OCI-LY7 (cell line): ENCODE measurements around the gene KCNMA1. TPM values are rescaled to one million over a fixed set of nuclear protein-coding genes. Genes with fewer than 3 reads are reported as not detected.

Source experiments
- BruUV-seq: library from RNA; stranded (reverse); fragments of 400-500 nt; replicated peaks from 2 replicates; lab custom pipeline; 2021; lab: Mats Ljungman, UMichigan
- CTCF ChIA-PET: fragments of 300-600 bp; sonication (Branson Sonifier 250); formaldehyde crosslinking; loops from one replicate; lab custom pipeline; 2022; ENCODE audit warnings: antibody characterized with exemption; ENCODE audit not compliant: unreplicated experiment; lab: Charles Lee
- POLR2A ChIA-PET: fragments of 300-600 bp; sonication (Branson Sonifier 250); formaldehyde crosslinking; loops from one replicate; lab custom pipeline; 2022; ENCODE audit warnings: antibody characterized with exemption; lab: Charles Lee
- DNase-seq: peaks from one replicate; pipeline ENCODE4 v3.0.0-alpha.2; 2015; ENCODE audit warnings: low spot score
- H2AFZ ChIP-seq: fragments of 200-600 bp; sonication (generic), shearing (Covaris generic); 2 replicates; pipeline ENCODE4 v1.6.1; 2014; ENCODE audit warnings: mild to moderate bottlenecking, antibody characterized with exemption, low read length, moderate library complexity
- H3K27ac ChIP-seq: fragments of 200-600 bp; sonication (generic); 2 replicates; pipeline ENCODE4 v1.5.1; 2014; ENCODE audit warnings: mixed run types, low read depth, mild to moderate bottlenecking, moderate library complexity, low read length, inconsistent platforms; ENCODE audit not compliant: poor library complexity, severe bottlenecking
- H3K36me3 ChIP-seq: fragments of 200-600 bp; sonication (generic); 2 replicates; pipeline ENCODE4 v1.6.1; 2014; ENCODE audit warnings: mild to moderate bottlenecking, antibody characterized with exemption, low read length, moderate library complexity, mixed read lengths; ENCODE audit not compliant: insufficient read depth
- H3K4me1 ChIP-seq: fragments of 200-600 bp; sonication (generic); 2 replicates; pipeline ENCODE4 v1.5.1; 2014; ENCODE audit warnings: mild to moderate bottlenecking, low read length; ENCODE audit not compliant: insufficient read depth, poor library complexity, severe bottlenecking
- H3K4me2 ChIP-seq: fragments of 200-600 bp; sonication (generic); 2 replicates; pipeline ENCODE4 v1.6.1; 2014; ENCODE audit warnings: mild to moderate bottlenecking, low read length
- H3K4me3 ChIP-seq: fragments of 200-600 bp; sonication (generic); 2 replicates; pipeline ENCODE4 v1.5.1; 2014; ENCODE audit warnings: mild to moderate bottlenecking, low read depth, low read length; ENCODE audit not compliant: poor library complexity, severe bottlenecking
- H3K79me2 ChIP-seq: fragments of 200-600 bp; sonication (generic); 2 replicates; pipeline ENCODE4 v1.6.1; 2016; ENCODE audit warnings: low read depth, mild to moderate bottlenecking, low read length, moderate library complexity, mixed read lengths; ENCODE audit not compliant: insufficient read depth
- H3K9me2 ChIP-seq: fragments of 200-600 bp; sonication (generic); 2 replicates; pipeline ENCODE4 v1.6.1; 2016; ENCODE audit warnings: mild to moderate bottlenecking, low read length, mixed read lengths; ENCODE audit not compliant: insufficient read depth
- H3K9me3 ChIP-seq: fragments of 200-600 bp; sonication (generic); 2 replicates; pipeline ENCODE4 v1.6.1; 2014; ENCODE audit warnings: mild to moderate bottlenecking, mixed run types, low read length, mixed read lengths
- H4K20me1 ChIP-seq: fragments of 200-600 bp; sonication (generic); 2 replicates; pipeline ENCODE4 v1.6.1; 2014; ENCODE audit warnings: mild to moderate bottlenecking, antibody characterized with exemption, low read length, moderate library complexity, mixed read lengths; ENCODE audit not compliant: insufficient read depth
- EZH2phosphoT487 ChIP-seq: fragments of 200-600 bp; sonication (generic); IDR thresholded peaks from 2 replicates; pipeline ENCODE4 v1.6.1; 2018; ENCODE audit warnings: low read depth, borderline replicate concordance, mild to moderate bottlenecking, mixed run types, antibody characterized with exemption, low read length, moderate library complexity, mixed read lengths
- intact Hi-C: fragments of 100-400 bp; cut with micrococcal nuclease; formaldehyde crosslinking; loops from one replicate; pipeline ENCODE4 v1.10.0; 2022; ENCODE audit not compliant: unreplicated experiment
- total RNA-seq, 2 experiments: library from RNA; depleted of rRNA in 1 of 2; stranded (reverse); fragments of >200 nt in 1 of 2; shearing (Covaris generic) in 1 of 2; gene quantifications; 2 replicates each; pipeline ENCODE4 v1.2.3, GENCODE V29; 2014 to 2022
- TF ChIP-seq, protein P1 (sequence below): fragments of 200-600 bp; sonication (generic); conservative IDR thresholded peaks from 2 replicates; pipeline ENCODE4 v1.5.1; 2014; ENCODE audit warnings: mild to moderate bottlenecking, antibody characterized with exemption, low read length, moderate library complexity, mixed read lengths

KCNMA1 gene
- total RNA-seq, 2 experiments from 2014 or later = not detected

GRCh38 chr10:77458986-77459590, 178.5 kb downstream of the KCNMA1 start:
- H3K36me3 ChIP-seq = no peaks in the 10 kb centered on the region
- CTCF ChIA-PET = no interaction called here
- no peaks in the 10 kb centered on the region for H3K79me2 ChIP-seq
- H3K4me1 ChIP-seq = no peaks in the 10 kb centered on the region
- no peaks in the 10 kb centered on the region for H4K20me1 ChIP-seq
- intact Hi-C loops = no loop called here
- no peak overlapping the region for H3K4me2 ChIP-seq
- POLR2A ChIA-PET = no interaction called here
- no peak for DNase-seq
- H3K27ac ChIP-seq = no peak overlapping the region
- TF ChIP-seq EZH2phosphoT487 = no peak
- TF ChIP-seq, protein P1, sequence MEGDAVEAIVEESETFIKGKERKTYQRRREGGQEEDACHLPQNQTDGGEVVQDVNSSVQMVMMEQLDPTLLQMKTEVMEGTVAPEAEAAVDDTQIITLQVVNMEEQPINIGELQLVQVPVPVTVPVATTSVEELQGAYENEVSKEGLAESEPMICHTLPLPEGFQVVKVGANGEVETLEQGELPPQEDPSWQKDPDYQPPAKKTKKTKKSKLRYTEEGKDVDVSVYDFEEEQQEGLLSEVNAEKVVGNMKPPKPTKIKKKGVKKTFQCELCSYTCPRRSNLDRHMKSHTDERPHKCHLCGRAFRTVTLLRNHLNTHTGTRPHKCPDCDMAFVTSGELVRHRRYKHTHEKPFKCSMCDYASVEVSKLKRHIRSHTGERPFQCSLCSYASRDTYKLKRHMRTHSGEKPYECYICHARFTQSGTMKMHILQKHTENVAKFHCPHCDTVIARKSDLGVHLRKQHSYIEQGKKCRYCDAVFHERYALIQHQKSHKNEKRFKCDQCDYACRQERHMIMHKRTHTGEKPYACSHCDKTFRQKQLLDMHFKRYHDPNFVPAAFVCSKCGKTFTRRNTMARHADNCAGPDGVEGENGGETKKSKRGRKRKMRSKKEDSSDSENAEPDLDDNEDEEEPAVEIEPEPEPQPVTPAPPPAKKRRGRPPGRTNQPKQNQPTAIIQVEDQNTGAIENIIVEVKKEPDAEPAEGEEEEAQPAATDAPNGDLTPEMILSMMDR = no peak
- H2AFZ ChIP-seq = no peak overlapping the region
- no peak overlapping the region for H3K4me3 ChIP-seq
- BruUV-seq = no TSS peak
- H3K9me2 ChIP-seq = no peaks in the 10 kb centered on the region
- no peaks in the 10 kb centered on the region for H3K9me3 ChIP-seq

- H3K4me2 ChIP-seq = no peak overlapping the region
- H3K36me3 ChIP-seq = no peaks in the 10 kb centered on the region
- no peaks in the 10 kb centered on the region for H3K79me2 ChIP-seq
- no peaks in the 10 kb centered on the region for H3K9me2 ChIP-seq
- no peaks in the 10 kb centered on the region for H3K4me1 ChIP-seq
- H3K9me3 ChIP-seq = no peaks in the 10 kb centered on the region
- no peak overlapping the region for H3K4me3 ChIP-seq
- no TSS peak for BruUV-seq
- POLR2A ChIA-PET = interaction anchor here (1.1 kb wide), 1 partner anchor 1028 kb away, joined by 3 read pairs; no protein-coding TSS in a partner anchor
- H3K27ac ChIP-seq = no peak overlapping the region
- CTCF ChIA-PET = interaction anchor here (0.6 kb wide), 1 partner anchor 46 kb away, joined by 3 read pairs; no protein-coding TSS in a partner anchor
- H4K20me1 ChIP-seq = no peaks in the 10 kb centered on the region
- TF ChIP-seq, protein P1 = no peak
- TF ChIP-seq EZH2phosphoT487 = no peak
- H2AFZ ChIP-seq = no peak overlapping the region
- DNase-seq = no peak
- intact Hi-C loops = no loop called here
Measured at GRCh38 chr10:77457721-77458120, 179.9 kb downstream of the KCNMA1 start.

- BruUV-seq = no TSS peak
- Histone ChIP-seq H3K4me1 (no peaks in the 10 kb centered on the region), H3K79me2 (no peaks in the 10 kb centered on the region), H3K4me3 (no peak overlapping the region), H2AFZ (no peak overlapping the region), H3K9me2 (no peaks in the 10 kb centered on the region), H3K4me2 (no peak overlapping the region), H3K9me3 (no peaks in the 10 kb centered on the region), H4K20me1 (no peaks in the 10 kb centered on the region), H3K27ac (no peak overlapping the region), H3K36me3 (no peaks in the 10 kb centered on the region)
- no peak for DNase-seq
- ChIA-PET CTCF (no interaction called here), POLR2A (no interaction called here)
- TF ChIP-seq, protein P1 = no peak
- no peak for TF ChIP-seq EZH2phosphoT487
- intact Hi-C loops = no loop called here
Measured at GRCh38 chr10:77457266-77457665, 180.3 kb downstream of the KCNMA1 start.
